Osteocyte (in vitro differentiated cells): ENCODE measurements around the gene SLC39A8. TPM values are rescaled to one million over a fixed set of nuclear protein-coding genes. Genes with fewer than 3 reads are reported as not detected.

Experiments
- DNase-seq: peaks from one replicate; pipeline ENCODE4 v3.0.0; 2021; ENCODE audit warnings: mixed read lengths; ENCODE audit not compliant: unreplicated experiment; ENCODE audit errors: extremely low spot score
- H3K27ac Mint-ChIP-seq: one replicate; pipeline ENCODE4 v1.8.0; 2021; ENCODE audit warnings: mild to moderate bottlenecking, mixed read lengths; ENCODE audit not compliant: unreplicated experiment
- H3K27me3 Mint-ChIP-seq: one replicate; pipeline ENCODE4 v1.8.0; 2021; ENCODE audit warnings: mixed read lengths; ENCODE audit not compliant: unreplicated experiment
- H3K36me3 Mint-ChIP-seq: one replicate; pipeline ENCODE4 v1.8.0; 2021; ENCODE audit warnings: mixed read lengths; ENCODE audit not compliant: unreplicated experiment
- H3K4me1 Mint-ChIP-seq: one replicate; pipeline ENCODE4 v1.8.0; 2021; ENCODE audit warnings: mixed read lengths; ENCODE audit not compliant: unreplicated experiment
- H3K4me3 Mint-ChIP-seq: one replicate; pipeline ENCODE4 v1.8.0; 2021; ENCODE audit warnings: mild to moderate bottlenecking, moderate library complexity, mixed read lengths; ENCODE audit not compliant: unreplicated experiment
- H3K9me3 Mint-ChIP-seq: one replicate; pipeline ENCODE4 v1.8.0; 2021; ENCODE audit warnings: mixed read lengths; ENCODE audit not compliant: unreplicated experiment
- total RNA-seq: library from RNA; stranded (reverse); gene quantifications from 2 replicates; pipeline ENCODE4 v1.2.1, GENCODE V29; 2021
- TF ChIP-seq, protein P1 (sequence below): fragments of 200-600 bp; sonication (generic); IDR thresholded peaks from 2 replicates; pipeline ENCODE4 v1.5.0; 2021; ENCODE audit warnings: antibody characterized with exemption, mild to moderate bottlenecking, moderate library complexity

Gene SLC39A8
- total RNA-seq, 1 donor from 2014 or later, result 1.0 TPM

DNA sequence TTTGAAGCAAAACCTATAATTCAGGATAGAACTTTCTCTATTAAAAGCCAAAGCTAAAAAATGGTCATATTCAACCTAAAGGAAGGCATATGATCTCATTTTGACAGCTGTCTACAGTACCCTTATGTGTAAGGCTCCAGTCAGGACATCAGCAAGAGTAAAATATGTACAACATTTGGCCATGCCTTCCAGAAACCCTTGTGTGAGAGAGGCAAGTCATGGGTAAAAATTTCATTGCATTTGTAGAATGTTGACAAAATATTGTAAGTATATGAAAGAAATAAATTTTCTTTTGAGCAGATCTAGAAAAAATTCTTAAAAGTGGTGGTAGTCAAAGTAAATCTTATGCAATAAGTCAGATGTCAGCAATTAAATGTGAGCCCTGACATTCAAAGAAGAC, 132.3 kb downstream of the SLC39A8 start:
- Mint-ChIP-seq H3K9me3 (no peaks in the 10 kb centered on the region), H3K4me3 (no peak overlapping the region), H3K27ac (no peak overlapping the region), H3K4me1 (peaks cover 4% of the 10 kb centered on the region), H3K36me3 (no peaks in the 10 kb centered on the region), H3K27me3 (peaks cover 14% of the 10 kb centered on the region)
- DNase-seq, result no peak
- TF ChIP-seq, protein P1, sequence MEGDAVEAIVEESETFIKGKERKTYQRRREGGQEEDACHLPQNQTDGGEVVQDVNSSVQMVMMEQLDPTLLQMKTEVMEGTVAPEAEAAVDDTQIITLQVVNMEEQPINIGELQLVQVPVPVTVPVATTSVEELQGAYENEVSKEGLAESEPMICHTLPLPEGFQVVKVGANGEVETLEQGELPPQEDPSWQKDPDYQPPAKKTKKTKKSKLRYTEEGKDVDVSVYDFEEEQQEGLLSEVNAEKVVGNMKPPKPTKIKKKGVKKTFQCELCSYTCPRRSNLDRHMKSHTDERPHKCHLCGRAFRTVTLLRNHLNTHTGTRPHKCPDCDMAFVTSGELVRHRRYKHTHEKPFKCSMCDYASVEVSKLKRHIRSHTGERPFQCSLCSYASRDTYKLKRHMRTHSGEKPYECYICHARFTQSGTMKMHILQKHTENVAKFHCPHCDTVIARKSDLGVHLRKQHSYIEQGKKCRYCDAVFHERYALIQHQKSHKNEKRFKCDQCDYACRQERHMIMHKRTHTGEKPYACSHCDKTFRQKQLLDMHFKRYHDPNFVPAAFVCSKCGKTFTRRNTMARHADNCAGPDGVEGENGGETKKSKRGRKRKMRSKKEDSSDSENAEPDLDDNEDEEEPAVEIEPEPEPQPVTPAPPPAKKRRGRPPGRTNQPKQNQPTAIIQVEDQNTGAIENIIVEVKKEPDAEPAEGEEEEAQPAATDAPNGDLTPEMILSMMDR, result no peak

Other genes with a start within 250 kb of the SLC39A8 start
- gene NFKB1, start 155.9 kb upstream of the SLC39A8 start, total RNA-seq, result 27.9 and 28.8 TPM in 2 replicates